Right cardiac atrium (tissue), 5 donors: ENCODE results near the gene SLC16A6. TPM values are rescaled to one million over a fixed set of nuclear protein-coding genes. Genes with fewer than 3 reads are reported as not detected.

Experiments used
- ATAC-seq, 2 donors: fragments of 200-7000 bp; cut with Tn5 transposase; one replicate each; pipeline versions ENCODE4 v1.8.0 to v1.9.1; 2020; ENCODE audit warnings: moderate library complexity in 2 of 2, mild to moderate bottlenecking in 1 of 2
- DNase-seq, 3 donors: peaks; one replicate each; pipeline ENCODE4 v3.0.0-alpha.2; 2020
- H3K27ac ChIP-seq: one replicate; pipeline ENCODE4 v1.5.1; 2013; ENCODE audit warnings: mild to moderate bottlenecking, low read length, control low read depth, moderate library complexity
- H3K27me3 ChIP-seq: one replicate; pipeline ENCODE4 v1.6.1; 2013; ENCODE audit not compliant: control insufficient read depth, insufficient read depth
- H3K4me1 ChIP-seq: one replicate; pipeline ENCODE4 v1.6.1; 2013; ENCODE audit warnings: low read length; ENCODE audit not compliant: control insufficient read depth, insufficient read depth
- H3K4me3 ChIP-seq: one replicate; pipeline ENCODE4 v1.5.1; 2013; ENCODE audit warnings: low read length, control low read depth
- H3K9me3 ChIP-seq: one replicate; pipeline ENCODE4 v1.6.1; 2013; ENCODE audit warnings: low read length; ENCODE audit not compliant: control insufficient read depth
- WGBS: extraction: QIAGEN DNeasy Blood & Tissue Kit; methylation state at CpG from one replicate; pipeline ENCODE4 v1.1.7; 2013; 5-methylcytosine and 5-hydroxymethylcytosine counted together
- intact Hi-C, 4 donors: fragments of 100-400 bp; cut with DNase I; formaldehyde crosslinking; loops; one replicate each; pipeline versions ENCODE4 v1.11.0 to v1.14.0; 2022 to 2023
- polyA plus RNA-seq: library from polyadenylated mRNA; stranded (reverse); fragments of 200-250 nt; gene quantifications from one replicate; pipeline ENCODE4 v1.2.3, GENCODE V29; 2013
- total RNA-seq, 4 donors: library from RNA; stranded (reverse); fragmentation: NEBNext Ultra II Directional; extraction: Animal tissue kit (Norgen Biotek cat#: 25700); gene quantifications; one replicate each; pipeline ENCODE4 v1.2.1, GENCODE V29; 2021
- donor health status: healthy with polysubstance abuse.
- donor health status: DM: no; HTN: yes; CAD: no.
- donor health status: DM: no; HTN: no; CAD: no.
- donor health status: DM: no; HTN: yes; CAD: no; lungs with severe emphysema.
- donor health status: DM: yes; HTN: yes; CAD: no.

The SLC16A6 gene
- total and polyA plus RNA-seq, 5 donors = 0.21 to 0.86 (median 0.37) TPM

GRCh38 chr17:68297195-68297594 is 6.3 kb upstream of the SLC16A6 start:
- no peaks in the 10 kb centered on the region for H3K27me3 ChIP-seq
- H3K4me3 ChIP-seq = no peak overlapping the region
- intact Hi-C loops = no loop called here
- no peak for ATAC-seq
- 77% methylated on average over 4 of the region's 4 CpGs for WGBS
- H3K9me3 ChIP-seq = no peaks in the 10 kb centered on the region
- DNase-seq = no peak
- no peak overlapping the region for H3K27ac ChIP-seq
- peaks cover 2% of the 10 kb centered on the region for H3K4me1 ChIP-seq

- intact Hi-C loops = no loop called here
- H3K27ac ChIP-seq = no peak overlapping the region
Observed at GRCh38 chr17:68296217-68297191, 5.6 kb upstream of the SLC16A6 start.

GRCh38 chr17:68295086-68295485 is 4.2 kb upstream of the SLC16A6 start:
- H3K27me3 ChIP-seq = no peaks in the 10 kb centered on the region
- H3K27ac ChIP-seq = no peak overlapping the region
- ATAC-seq (no peak), DNase-seq (no peak)
- intact Hi-C loops = no loop called here
- WGBS = 90% methylated on average over 7 of the region's 7 CpGs
- no peaks in the 10 kb centered on the region for H3K9me3 ChIP-seq
- H3K4me3 ChIP-seq = no peak overlapping the region
- peaks cover 4% of the 10 kb centered on the region for H3K4me1 ChIP-seq

More at GRCh38 chr17:68296217-68297191, 5.6 kb upstream of the SLC16A6 start:
- ATAC-seq (no peak), DNase-seq (no peak)
- H3K4me1 ChIP-seq = peaks cover 2% of the 10 kb centered on the region
- WGBS = 89% methylated on average over 18 of the region's 18 CpGs
- H3K4me3 ChIP-seq = no peak overlapping the region
- no peaks in the 10 kb centered on the region for H3K27me3 ChIP-seq
- H3K9me3 ChIP-seq = no peaks in the 10 kb centered on the region

- intact Hi-C loops = no loop called here
- Histone ChIP-seq H3K27ac (no peak overlapping the region), H3K4me1 (peaks cover 4% of the 10 kb centered on the region), H3K4me3 (no peak overlapping the region), H3K9me3 (no peaks in the 10 kb centered on the region), H3K27me3 (no peaks in the 10 kb centered on the region)
- no peak for ATAC-seq
- no peak for DNase-seq
- WGBS = 89% methylated on average over 4 of the region's 4 CpGs
Observed at GRCh38 chr17:68294617-68295016, 3.7 kb upstream of the SLC16A6 start.

GRCh38 chr17:68294196-68294555 is 3.2 kb upstream of the SLC16A6 start:
- Histone ChIP-seq H3K4me1 (peaks cover 4% of the 10 kb centered on the region), H3K4me3 (no peak overlapping the region), H3K9me3 (no peaks in the 10 kb centered on the region), H3K27me3 (no peaks in the 10 kb centered on the region), H3K27ac (no peak overlapping the region)
- 82% methylated on average over 3 of the region's 3 CpGs for WGBS
- intact Hi-C loops = no loop called here
- ATAC-seq (no peak), DNase-seq (no peak)

GRCh38 chr17:68293490-68294195 is 2.7 kb upstream of the SLC16A6 start:
- WGBS = 94% methylated on average over 6 of the region's 6 CpGs
- DNase-seq (no peak), ATAC-seq (no peak)
- peaks cover 4% of the 10 kb centered on the region for H3K4me1 ChIP-seq
- no peaks in the 10 kb centered on the region for H3K27me3 ChIP-seq
- H3K9me3 ChIP-seq = no peaks in the 10 kb centered on the region
- intact Hi-C loops = no loop called here
- no peak overlapping the region for H3K4me3 ChIP-seq
- H3K27ac ChIP-seq = no peak overlapping the region

GRCh38 chr17:68292689-68293040 is 1.7 kb upstream of the SLC16A6 start:
- H3K27ac ChIP-seq = no peak overlapping the region
- no peak overlapping the region for H3K4me3 ChIP-seq
- no peak for ATAC-seq
- DNase-seq = no peak
- WGBS = 46% methylated on average over 9 of the region's 9 CpGs
- intact Hi-C loops = no loop called here
- no peaks in the 10 kb centered on the region for H3K27me3 ChIP-seq
- no peaks in the 10 kb centered on the region for H3K9me3 ChIP-seq
- H3K4me1 ChIP-seq = peaks cover 4% of the 10 kb centered on the region

GRCh38 chr17:68291836-68292688 is 1.1 kb upstream of the SLC16A6 start:
- H3K4me1 ChIP-seq = peaks cover 4% of the 10 kb centered on the region
- H3K4me3 ChIP-seq = peak overlapping the region; percentile 50
- no peaks in the 10 kb centered on the region for H3K9me3 ChIP-seq
- intact Hi-C loops = no loop called here
- H3K27ac ChIP-seq = no peak overlapping the region
- ATAC-seq = peak; percentile 74 to 77
- no peaks in the 10 kb centered on the region for H3K27me3 ChIP-seq
- peak; percentile 76 to 92 (median 90) for DNase-seq
- 2% methylated on average over 76 of the region's 76 CpGs for WGBS

- peaks cover 4% of the 10 kb centered on the region for H3K4me1 ChIP-seq
- H3K4me3 ChIP-seq = peak overlapping the region; percentile 50
- no peak overlapping the region for H3K27ac ChIP-seq
- WGBS = 2% methylated on average over 50 of the region's 50 CpGs
- intact Hi-C loops = no loop called here
- DNase-seq (peak; percentile 33 to 68 (median 68)), ATAC-seq (peak in 1 of 2 donors; percentile 17)
- no peaks in the 10 kb centered on the region for H3K27me3 ChIP-seq
- no peaks in the 10 kb centered on the region for H3K9me3 ChIP-seq
Observed at GRCh38 chr17:68290268-68290954, 516 bp downstream of the SLC16A6 start.

GRCh38 chr17:68289936-68290267 is 1.0 kb downstream of the SLC16A6 start:
- Histone ChIP-seq H3K4me3 (peak overlapping the region; percentile 50), H3K27me3 (no peaks in the 10 kb centered on the region), H3K9me3 (no peaks in the 10 kb centered on the region), H3K27ac (no peak overlapping the region), H3K4me1 (peaks cover 4% of the 10 kb centered on the region)
- 27% methylated on average over 9 of the region's 9 CpGs for WGBS
- ATAC-seq (no peak), DNase-seq (no peak)
- intact Hi-C loops = no loop called here
